CD1c-positive myeloid dendritic cell (primary cell): ENCODE data around the gene SINHCAF.
A peak's percentile ranks its signal among the peaks of the same experiment; 100 is the strongest.
"Not testable (repeated sequence)": the region's sequence is repeated elsewhere in the genome, so short reads cannot be mapped to it uniquely, and the experiment has no call there.

ENCODE experiments used
- DNase-seq: peaks from one replicate; pipeline ENCODE4 v3.0.0-alpha.2; 2016; ENCODE audit errors: extremely low spot score

The SINHCAF gene

GRCh38 chr12:31325877-31326631 lies at the start of gene SINHCAF:
TSS of gene SINHCAF (minus strand) at chr12:31326150. CDS start at chr12:31298204, 27,946 bp downstream.
- DNase-seq: peak; percentile 100

GRCh38 chr12:31375422-31375821 lies 49.5 kb upstream of the SINHCAF start:
- DNase-seq: not testable (repeated sequence)

- DNase-seq: no peak
Measured at GRCh38 chr12:31371256-31371620, 45.3 kb upstream of the SINHCAF start.

- peak; percentile 52 for DNase-seq
Measured at GRCh38 chr12:31370531-31371255, 44.7 kb upstream of the SINHCAF start.

- DNase-seq: no peak
Measured at GRCh38 chr12:31369712-31370521, 44.0 kb upstream of the SINHCAF start.

- peak; percentile 44 for DNase-seq
Measured at GRCh38 chr12:31368666-31369361, 42.9 kb upstream of the SINHCAF start.

- DNase-seq: no peak
Measured at GRCh38 chr12:31366104-31366621, 40.2 kb upstream of the SINHCAF start.

- no peak for DNase-seq
Measured at GRCh38 chr12:31363831-31364230, 37.9 kb upstream of the SINHCAF start.

- no peak for DNase-seq
Measured at GRCh38 chr12:31363416-31363809, 37.5 kb upstream of the SINHCAF start.

GRCh38 chr12:31362759-31363415 lies 36.9 kb upstream of the SINHCAF start:
- DNase-seq: peak; percentile 11

GRCh38 chr12:31362115-31362758 lies 36.3 kb upstream of the SINHCAF start:
- no peak for DNase-seq

- DNase-seq: no peak
Measured at GRCh38 chr12:31361730-31362114, 35.8 kb upstream of the SINHCAF start.

GRCh38 chr12:31355747-31356107 lies 29.8 kb upstream of the SINHCAF start:
- no peak for DNase-seq

- peak; percentile 48 for DNase-seq
Measured at GRCh38 chr12:31353750-31354708, 28.1 kb upstream of the SINHCAF start.

- no peak for DNase-seq
Measured at GRCh38 chr12:31346267-31346666, 20.3 kb upstream of the SINHCAF start.

GRCh38 chr12:31343139-31343538 lies 17.2 kb upstream of the SINHCAF start:
- DNase-seq: no peak

- no peak for DNase-seq
Measured at GRCh38 chr12:31342286-31342685, 16.3 kb upstream of the SINHCAF start.

GRCh38 chr12:31339831-31340622 lies 14.1 kb upstream of the SINHCAF start:
- DNase-seq: no peak

GRCh38 chr12:31337952-31338351 lies 12.0 kb upstream of the SINHCAF start:
- no peak for DNase-seq
